NCI-H2227 (cell line): ENCODE results near the gene GGT5.
A peak's percentile ranks its signal among the peaks of the same experiment; 100 is the strongest.

Experiments used
- DNase-seq: peaks from one replicate; lab custom pipeline; 2025; ENCODE audit not compliant: unreplicated experiment; lab: John Stamatoyannopoulos, UW

The GGT5 gene

GRCh38 chr22:24170188-24170587, 74.7 kb downstream of the GGT5 start:
- DNase-seq: peak; percentile 77
